ENCODE data around the gene BBS9.

Gene BBS9

DNA sequence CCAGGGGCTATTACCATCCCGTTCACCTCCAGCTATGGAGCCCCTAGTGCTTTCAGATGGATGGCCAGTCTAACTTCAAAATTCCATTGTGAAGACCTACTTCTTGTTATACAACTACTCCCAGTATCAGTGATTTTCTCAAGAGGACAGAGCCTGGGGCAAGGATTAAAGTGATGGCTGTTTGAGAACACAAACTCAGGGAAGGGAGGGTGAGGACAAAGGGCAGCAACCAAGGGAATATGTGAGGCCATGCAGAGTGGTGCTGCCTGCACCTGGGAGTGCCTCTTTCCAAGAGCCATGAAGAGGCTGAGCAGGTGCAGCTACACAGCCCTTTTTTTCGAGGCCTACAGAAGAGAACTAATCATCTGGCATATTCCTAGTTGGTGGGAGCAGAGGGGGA is 472.5 kb downstream of the BBS9 start:
- DNase-seq (ENCODE audit: low spot score): no peak

DNA sequence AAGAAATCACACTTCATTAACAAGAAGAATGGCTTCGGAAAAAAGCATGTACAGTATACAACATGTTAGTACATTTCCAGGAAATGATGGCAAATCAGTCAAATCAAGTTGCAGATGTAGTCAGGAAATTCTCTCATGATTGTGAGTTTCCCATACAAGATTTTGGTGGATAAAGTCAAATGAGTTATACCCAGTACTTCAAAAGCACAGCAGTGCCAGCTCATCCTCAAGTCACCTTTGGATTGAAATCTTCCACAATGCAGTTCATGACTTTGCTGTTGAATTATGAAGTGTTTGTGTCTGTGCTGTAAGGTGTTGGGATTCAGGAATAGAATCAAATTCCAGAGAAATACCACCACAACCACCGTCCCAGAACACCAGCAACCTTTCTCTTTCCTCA is 474.7 kb downstream of the BBS9 start:
- DNase-seq (ENCODE audit: low spot score): no peak

DNA sequence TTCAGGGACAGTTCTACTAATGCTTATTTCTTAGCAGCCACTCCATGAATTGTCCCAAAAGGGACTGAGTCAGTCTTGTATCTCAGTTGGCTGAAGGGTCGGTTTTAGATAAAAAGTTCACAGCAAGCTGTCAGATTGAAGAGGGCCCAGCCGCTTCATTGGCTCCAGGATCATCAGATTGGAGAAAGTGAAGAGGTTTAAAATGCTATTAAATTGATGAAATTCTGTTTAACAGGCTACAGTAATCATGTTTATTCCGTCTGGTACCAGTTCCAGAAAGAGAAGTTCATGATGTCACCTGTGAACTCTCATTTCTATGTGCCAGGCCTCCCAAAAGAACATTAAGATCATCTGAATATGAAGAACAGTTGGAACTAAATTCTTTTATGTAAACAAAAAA is 481.6 kb downstream of the BBS9 start:
- DNase-seq (ENCODE audit: low spot score): peak; percentile 52

DNA sequence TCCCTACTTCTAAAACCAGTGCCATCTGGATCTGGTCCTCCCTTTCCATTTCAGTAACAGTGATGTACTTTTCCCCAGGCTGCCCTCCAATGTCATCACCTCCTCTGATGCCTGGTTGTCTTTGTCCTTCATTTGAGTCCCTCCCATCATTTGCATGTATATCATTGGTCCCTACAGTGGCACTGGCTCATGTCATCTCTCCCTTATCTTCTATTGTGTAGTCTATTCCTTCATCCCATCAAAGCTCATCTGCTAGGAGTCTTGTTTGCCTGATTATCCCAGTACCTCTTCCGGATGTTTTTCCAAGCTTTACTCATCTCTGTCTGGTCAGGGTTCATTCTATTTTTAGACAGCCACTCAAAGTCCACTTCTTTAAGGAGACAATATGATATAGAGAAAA is 483.1 kb downstream of the BBS9 start:
- peak; percentile 68 for DNase-seq (ENCODE audit: low spot score)

DNA sequence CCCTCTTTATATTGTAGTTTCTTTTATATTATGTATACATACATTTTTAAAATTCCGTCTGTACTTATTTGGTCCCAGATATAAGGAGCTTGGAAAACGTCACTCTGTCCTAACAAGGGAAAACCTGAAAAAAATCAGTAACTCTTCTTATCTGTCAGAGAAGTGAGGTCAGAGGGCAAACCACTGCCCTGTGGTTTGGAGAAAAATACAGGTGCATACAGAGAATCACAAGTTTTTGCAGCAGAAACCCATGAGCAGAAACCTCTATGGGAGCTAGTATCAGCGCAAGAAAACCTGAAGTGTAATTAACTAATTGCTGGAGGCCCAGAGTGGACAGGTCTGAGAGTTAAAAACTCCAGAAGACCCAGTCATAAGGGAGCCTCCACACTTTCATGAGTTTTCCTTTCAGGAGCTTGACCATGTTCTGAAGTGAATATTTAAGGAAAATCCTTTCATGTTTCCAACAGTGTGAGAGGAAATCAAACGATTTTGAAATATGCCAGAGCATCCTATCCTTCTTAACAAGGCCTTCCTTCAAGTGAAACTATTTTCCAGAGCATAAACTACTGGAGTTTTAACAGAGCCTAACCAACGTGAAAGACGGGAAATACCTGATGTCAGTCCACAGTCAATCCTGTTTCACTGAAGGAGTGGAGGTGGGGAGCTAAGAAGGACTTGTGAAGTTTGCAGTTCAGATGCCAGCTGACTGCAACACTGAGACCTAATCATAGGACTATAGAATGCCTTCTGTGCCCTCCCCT is 485.2 kb downstream of the BBS9 start:
- DNase-seq (ENCODE audit: low spot score): no peak

DNA sequence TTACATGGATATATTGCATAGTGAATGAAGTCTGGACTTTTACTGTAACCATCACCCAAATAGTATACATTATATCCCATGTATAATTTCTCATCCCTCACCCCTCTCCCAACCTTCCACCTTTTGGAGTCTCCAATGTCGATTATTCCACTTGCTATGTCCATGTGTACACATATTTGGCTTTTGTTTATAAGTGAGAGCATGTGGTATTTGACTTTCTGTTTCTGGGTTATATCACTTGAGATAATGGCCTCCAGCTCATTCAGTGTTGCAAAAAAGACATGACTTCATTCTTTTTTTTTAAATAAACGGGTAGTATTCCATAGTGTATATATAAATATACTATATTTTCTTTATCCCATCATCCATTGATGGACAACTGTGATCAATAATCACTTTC is 487.4 kb downstream of the BBS9 start:
- DNase-seq (ENCODE audit: low spot score): no peak

DNA sequence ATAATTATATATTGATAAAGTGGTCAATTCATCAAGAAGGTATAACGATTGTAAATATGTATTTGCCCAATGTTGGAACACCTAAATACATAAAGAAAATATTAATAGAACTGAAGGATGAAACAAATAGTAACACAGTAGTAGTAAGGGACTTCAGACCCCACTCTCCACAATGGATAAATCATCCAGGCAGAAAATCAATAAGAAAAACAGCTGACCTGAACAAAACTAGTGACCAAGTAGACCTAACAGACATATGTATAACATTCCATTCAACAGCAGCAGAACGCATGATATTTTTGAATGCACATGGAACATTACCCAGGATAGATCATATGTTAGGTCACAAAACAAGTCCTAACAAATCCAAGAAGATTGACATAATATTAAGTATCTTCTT is 489.9 kb downstream of the BBS9 start:
- no peak for DNase-seq (ENCODE audit: low spot score)

DNA sequence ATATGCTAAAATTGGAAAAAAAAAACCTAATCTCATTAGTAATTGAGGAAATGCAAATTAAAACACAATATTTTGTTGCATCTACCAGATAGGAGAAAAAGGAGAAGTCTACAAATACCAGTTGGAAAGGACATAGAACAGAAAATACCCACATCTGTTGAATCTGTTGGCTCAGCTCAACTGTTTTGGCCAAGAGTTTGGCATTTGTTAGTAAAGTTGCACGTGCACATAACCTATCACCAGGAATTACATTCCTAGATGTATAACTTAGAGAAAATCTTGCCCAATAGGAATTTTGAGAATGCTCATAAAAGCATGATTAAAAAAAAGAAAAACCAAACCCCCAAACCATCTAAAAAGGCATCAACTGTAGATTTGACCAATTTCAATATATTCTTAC is 493.9 kb downstream of the BBS9 start:
- DNase-seq (ENCODE audit: low spot score): no peak

DNA sequence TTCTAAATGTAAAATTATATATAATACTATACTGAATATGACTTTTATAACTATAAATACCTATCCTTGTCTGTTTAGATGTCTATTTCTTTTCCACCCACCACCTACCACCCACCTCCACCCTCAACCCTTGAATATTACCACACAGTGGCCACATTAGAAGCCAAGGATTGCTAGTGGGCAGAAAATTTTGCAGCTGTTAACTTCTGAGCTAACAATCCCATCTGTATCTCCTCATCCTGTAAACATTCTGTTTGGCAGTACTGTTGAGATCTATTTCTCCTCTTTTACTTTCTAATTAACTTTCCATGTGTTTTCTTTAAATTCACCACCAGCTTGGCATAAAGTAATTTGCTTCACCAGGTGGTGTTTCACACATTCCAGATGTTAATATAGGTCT is 494.9 kb downstream of the BBS9 start:
- DNase-seq (ENCODE audit: low spot score): no peak

DNA sequence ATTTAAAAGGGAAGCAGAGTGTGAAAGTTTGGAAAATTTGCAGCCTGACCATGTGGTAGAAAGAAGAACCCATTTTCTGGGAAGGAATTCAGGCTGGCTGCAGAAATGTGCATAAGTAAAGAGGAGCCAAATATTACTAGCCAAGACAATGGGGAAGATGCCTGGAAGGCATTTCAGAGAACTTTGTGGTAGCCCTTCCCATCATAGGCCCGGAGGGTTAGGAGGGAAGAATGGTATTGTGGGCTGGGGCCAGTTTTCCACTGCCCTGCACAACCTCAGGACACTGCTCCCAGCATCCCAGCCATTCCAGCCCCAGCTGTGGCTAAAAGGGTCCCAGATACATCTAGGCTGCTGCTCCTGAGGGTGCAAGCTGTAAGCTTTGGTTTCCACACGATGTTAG is 497.5 kb downstream of the BBS9 start:
- no peak for DNase-seq (ENCODE audit: low spot score)

DNA sequence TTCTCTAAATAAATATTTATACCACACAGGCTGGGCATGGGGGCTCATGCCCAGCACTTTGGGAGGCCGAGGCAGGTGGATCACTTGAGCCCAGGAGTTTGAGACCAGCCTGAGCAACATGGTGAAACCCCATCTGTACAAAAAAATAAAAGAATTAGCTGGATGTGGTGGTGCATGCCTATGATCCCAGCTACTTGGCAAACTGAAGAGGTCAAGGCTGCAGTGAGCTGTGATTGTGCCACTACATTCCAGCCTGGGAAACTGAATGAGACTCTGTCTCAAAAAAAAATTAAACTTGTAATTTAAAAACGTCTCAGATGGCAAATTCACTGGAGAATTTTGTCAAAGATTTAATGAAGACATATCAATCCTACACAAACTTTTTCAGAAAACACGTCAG is 498.4 kb downstream of the BBS9 start:
- no peak for DNase-seq (ENCODE audit: low spot score)

DNA sequence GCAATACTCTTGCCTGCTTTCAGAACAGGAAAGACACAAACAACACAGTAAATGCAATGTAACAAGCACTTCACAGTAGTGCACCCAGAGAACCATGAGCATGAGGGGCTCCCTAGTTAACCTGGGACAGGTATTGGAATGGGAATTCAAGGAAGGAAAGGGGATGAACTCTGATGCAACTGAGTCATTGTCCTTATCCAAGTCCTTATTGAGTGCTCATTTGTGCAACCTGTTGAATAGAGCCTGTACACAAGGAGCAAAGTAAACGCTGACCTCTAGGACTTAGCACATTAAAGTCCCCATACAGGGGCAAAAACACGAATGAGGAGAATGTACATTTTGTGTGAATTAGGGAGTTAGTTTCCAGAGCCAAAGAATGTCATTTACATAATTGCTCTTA is 499.5 kb downstream of the BBS9 start:
- DNase-seq (ENCODE audit: low spot score): no peak

DNA sequence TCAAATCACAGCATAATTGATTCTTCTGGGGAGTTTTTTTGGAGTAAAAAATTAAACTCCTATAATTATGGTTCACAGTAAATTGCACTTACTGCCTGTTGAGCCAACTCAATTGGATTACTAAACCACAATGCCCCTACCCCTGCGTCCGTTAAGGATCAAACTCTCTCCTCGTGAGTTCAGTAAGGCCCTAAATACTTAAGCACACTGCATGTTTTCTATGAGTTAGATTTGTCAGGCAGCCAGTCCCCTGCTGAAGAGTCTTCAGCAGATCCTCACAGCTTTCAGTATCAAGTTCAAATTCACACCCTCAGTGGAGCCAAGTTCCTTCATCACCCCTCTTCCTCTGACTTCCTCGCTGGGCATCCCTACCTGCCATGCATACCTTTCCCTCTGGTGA is 501.0 kb downstream of the BBS9 start:
- no peak for DNase-seq (ENCODE audit: low spot score)

DNA sequence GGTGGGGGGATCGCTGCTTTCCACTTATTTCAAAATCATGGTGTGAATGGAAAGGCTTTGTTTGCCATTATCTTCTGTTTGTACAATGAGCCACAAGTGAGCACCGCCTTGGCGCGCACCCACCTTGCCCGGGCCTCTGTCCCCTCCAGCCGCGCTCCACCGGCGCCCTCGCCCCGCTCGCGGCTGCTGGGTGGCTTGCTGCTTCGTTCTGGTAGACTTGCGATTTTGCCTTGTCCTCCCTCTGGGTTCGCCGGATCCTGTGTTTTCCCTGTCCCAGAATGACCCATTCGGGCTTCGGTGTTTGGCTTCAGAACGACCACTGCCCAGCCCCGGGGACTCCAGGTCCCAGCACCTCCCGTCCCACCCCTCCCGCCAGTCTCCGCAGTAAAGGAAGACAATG is 503.0 kb downstream of the BBS9 start:
- no peak for DNase-seq (ENCODE audit: low spot score)

DNA sequence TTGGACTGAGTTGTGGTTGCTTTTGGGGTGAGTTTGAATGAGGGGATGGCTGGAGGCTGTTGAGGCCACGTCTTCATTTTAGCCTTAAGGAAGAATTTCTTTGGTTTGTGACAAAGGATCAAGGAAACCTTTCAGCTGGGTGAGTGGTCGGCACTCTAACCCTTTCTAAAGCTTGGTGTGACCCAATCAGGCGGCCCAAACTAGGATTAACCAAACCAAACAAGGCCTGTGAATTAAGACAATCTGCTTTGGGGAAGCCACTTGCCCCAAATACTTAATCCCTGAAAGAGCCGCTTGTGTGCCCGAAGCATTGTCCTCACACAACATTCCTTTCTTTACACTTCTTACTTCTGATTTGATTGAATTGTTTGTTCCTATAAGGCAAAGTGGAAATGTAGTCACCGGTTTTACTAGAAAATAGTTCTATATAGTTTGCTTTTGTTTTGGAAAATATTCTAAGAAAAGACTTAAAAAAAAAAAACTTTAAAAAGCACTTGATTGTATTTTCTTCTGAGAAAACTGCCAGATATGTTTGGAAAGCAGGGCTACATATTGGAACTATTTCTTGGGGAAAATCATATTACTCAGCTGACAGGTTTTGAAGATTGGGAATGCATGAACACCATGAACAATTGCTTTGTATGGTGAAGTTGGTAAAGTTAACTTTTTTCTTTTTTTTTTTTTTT is 503.6 kb downstream of the BBS9 start:
- no peak for DNase-seq (ENCODE audit: low spot score)

DNA sequence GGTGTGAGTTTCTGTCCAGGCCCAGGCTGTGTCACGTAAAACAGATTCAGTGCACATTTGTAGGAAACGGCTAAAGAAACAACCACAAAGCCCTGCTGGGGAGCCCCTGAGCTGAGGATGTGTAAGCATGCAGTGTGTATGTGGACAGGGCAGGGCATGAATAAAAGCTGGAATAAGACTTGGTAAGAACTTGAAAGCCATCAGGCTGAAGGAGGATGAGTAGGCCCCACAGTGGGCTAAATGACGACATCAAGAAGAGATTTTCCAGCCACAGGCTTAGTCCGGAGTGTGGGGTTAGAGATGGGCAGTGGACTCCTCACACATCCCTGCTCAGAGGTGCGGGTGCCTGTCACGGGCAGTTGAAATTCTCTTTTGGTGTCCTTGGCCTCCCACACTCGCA is 505.2 kb downstream of the BBS9 start:
- no peak for DNase-seq (ENCODE audit: low spot score)

DNA sequence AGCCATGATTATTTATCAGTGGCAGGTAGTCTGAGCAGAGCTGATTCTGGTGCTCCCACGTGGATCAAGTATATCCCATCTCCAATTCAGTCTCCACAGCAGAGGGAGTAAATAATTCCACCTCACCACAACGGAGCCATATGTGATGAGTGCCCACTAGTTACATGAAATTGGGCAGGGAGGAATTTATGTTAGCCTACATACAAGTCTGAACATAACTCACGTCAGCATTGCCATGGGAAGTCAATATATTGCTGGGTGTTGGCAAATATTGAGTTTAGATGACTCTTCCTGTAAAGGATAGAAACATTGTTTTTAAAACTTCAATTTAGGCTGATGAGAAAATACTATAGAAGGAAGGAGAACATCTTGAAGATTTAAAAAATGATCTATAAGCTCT is 507.0 kb downstream of the BBS9 start:
- DNase-seq (ENCODE audit: low spot score): no peak

DNA sequence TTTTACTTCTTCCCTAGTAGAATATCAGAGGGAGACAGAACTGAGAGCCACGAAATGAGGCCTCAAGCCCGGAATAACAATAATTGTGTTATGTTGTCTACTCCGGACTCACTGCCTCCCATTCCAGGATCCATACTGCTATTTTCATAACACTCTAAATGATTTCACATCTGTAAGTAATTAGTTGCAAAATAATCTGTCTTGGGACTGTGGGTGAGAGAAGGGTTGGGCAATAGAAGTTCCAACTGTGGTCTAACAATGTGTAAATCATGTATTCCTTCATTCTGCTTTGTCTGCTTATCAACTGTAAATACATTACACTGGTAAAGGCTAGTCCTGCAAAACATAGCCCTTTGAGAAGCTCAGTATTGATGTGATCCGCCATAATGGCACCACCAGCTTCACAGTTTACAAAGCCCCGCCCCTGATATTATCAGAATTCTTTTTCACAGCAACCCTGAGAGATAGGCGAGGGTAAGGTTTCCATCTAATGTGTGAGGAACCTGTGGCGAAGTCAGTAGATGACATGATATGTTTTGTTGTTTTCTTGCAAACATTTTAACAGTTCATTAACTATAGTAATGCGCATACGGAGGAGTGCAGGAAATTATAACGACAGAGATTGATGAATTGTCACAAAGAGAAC is 510.3 kb downstream of the BBS9 start:
- no peak for DNase-seq (ENCODE audit: low spot score)

DNA sequence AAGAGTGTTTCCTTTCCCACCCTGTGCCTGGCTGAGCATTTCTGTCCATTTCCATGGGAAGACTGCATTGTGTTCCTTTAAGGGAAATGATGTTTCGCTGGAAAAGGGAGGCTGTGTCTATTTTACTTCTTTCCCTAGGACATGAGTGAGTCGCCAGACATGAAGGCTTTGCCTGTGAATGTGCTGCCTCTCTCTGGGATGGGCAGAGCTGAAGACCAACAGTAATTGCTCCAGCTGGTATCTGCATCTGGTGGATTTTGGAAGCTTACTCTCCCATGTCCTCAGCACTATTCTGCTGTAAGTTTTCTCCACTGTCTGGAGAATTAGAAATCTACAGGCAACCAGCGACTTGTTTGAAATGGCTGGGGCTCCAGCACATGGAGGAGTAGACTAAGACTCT is 511.4 kb downstream of the BBS9 start:
- DNase-seq (ENCODE audit: low spot score): no peak

DNA sequence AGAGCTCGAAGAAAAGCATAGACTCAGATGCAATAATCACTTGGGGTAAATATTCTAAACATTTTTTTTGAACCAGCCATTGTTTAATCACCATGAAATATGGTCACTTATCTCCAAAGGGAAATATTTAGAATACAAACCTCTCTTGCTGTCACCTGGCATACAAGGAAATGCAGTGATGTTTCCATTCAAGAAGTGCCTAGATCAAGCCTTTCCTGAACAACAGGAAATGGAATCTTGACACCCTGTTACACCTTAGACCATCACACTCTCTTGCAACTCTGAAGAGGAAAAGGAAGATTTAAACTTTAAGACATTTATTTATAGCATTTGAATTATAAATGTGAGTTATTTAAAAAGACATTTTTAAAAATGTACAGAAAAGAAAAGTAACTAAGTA is 512.9 kb downstream of the BBS9 start:
- no peak for DNase-seq (ENCODE audit: low spot score)

DNA sequence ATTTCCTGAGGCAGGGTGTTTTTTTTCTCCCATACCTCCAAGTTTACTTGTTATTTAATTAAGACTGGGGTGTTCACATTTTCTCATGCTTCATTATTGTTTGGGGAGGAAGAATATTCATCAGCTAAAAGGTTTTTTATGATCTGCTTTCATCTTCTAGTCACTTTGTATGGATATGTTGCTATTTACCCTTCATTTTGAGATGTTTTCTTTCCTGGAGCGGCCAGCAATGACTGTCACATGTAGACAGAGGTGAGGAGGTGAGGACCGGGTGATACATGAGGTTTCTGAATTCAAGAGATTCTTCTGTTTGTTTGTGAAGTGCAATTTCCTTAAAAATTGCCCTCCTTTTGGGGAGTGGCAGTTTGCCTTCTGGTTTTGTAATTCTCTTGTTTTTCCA is 514.2 kb downstream of the BBS9 start:
- no peak for DNase-seq (ENCODE audit: low spot score)

DNA sequence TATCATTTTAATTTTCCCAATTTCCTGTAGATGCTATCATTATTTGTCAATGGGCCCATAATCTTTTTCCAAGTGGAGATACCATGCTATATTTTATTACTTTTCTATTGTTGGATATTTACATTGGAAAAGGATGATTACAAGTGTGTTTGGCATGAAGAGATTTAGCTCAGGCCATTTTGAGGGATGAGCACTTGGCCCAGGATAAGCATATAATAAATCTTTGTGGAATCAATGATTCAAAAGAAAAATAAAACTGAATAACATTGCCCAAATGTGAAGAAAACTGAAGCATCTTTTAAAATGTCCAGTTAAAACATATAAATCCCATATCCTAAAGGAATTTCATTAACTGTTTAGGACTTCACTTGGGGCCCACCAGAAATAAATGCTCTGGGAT is 515.1 kb downstream of the BBS9 start:
- no peak for DNase-seq (ENCODE audit: low spot score)

DNA sequence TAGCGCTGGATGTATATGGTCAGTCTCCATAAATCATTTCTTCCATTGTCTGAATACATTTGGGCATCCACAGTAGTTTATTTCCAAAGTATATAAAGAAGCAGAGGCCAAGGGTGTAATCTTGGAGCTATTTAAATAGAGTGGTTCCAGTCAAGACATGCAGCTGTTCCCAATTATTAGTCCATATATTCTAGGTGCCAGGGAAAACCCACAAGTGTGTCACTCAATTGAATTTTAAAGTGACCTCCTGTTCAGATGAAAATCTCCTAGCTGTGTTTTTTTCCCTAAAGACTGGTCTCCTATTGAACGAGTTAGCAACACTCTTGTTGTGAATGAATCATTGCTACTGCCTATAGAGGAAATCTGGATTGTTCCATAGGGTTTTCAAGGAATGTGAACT is 515.7 kb downstream of the BBS9 start:
- DNase-seq (ENCODE audit: low spot score): no peak
